Smooth muscle cell (in vitro differentiated cells): ENCODE data around the gene EPHB2. TPM values are rescaled to one million over a fixed set of nuclear protein-coding genes. Genes with fewer than 3 reads are reported as not detected.

Experiments used
- DNase-seq: peaks from one replicate; lab custom pipeline; 2025; ENCODE audit not compliant: unreplicated experiment; lab: John Stamatoyannopoulos, UW
- H2AFZ ChIP-seq: fragments of 200-600 bp; sonication (generic); 2 replicates; pipeline ENCODE4 v1.6.0; 2016; ENCODE audit warnings: antibody characterized with exemption, low read depth, mild to moderate bottlenecking
- H3F3A ChIP-seq: fragments of 200-600 bp; sonication (generic); 2 replicates; pipeline ENCODE4 v1.6.0; 2017; ENCODE audit warnings: antibody characterized with exemption, low read depth
- H3K27ac ChIP-seq: fragments of 200-600 bp; sonication (generic); 2 replicates; pipeline ENCODE4 v1.5.1; 2016; ENCODE audit warnings: low read depth, mild to moderate bottlenecking
- H3K27me3 ChIP-seq: fragments of 200-600 bp; sonication (generic); 2 replicates; pipeline ENCODE4 v1.6.1; 2016; ENCODE audit warnings: low read depth, mild to moderate bottlenecking
- H3K36me3 ChIP-seq: fragments of 200-600 bp; sonication (generic); 2 replicates; pipeline ENCODE4 v1.5.1; 2016; ENCODE audit warnings: low read depth
- H3K4me1 ChIP-seq: fragments of 200-600 bp; sonication (generic); 2 replicates; pipeline ENCODE4 v1.5.1; 2016; ENCODE audit warnings: low read depth
- H3K4me2 ChIP-seq: fragments of 200-600 bp; sonication (generic); 2 replicates; pipeline ENCODE4 v1.6.0; 2016; ENCODE audit warnings: mild to moderate bottlenecking
- H3K4me3 ChIP-seq: fragments of 200-600 bp; sonication (generic); 2 replicates; pipeline ENCODE4 v1.5.1; 2016; ENCODE audit warnings: mild to moderate bottlenecking
- H3K79me2 ChIP-seq: fragments of 200-600 bp; sonication (generic); 2 replicates; pipeline ENCODE4 v1.6.0; 2016; ENCODE audit warnings: low read depth, mild to moderate bottlenecking
- H3K9ac ChIP-seq: fragments of 200-600 bp; sonication (generic); 2 replicates; pipeline ENCODE4 v1.6.0; 2016; ENCODE audit warnings: low read depth
- H3K9me3 ChIP-seq: fragments of 200-600 bp; sonication (generic); replicated peaks from 2 replicates; pipeline ENCODE4 v1.5.1; 2016; ENCODE audit warnings: low read depth
- H4K20me1 ChIP-seq: fragments of 200-600 bp; sonication (generic); 2 replicates; pipeline ENCODE4 v1.6.0; 2016; ENCODE audit warnings: low read depth
- CTCF ChIP-seq: fragments of 200-600 bp; sonication (generic); IDR thresholded peaks from 2 replicates; pipeline ENCODE4 v1.5.1; 2017; ENCODE audit warnings: borderline replicate concordance, mild to moderate bottlenecking, antibody characterized with exemption; ENCODE audit not compliant: insufficient read depth, poor library complexity, severe bottlenecking
- WGBS: methylation state at CpG from one replicate; pipeline ENCODE4 v1.1.7; 2016; ENCODE audit warnings: low lambda C conversion rate; 5-methylcytosine and 5-hydroxymethylcytosine counted together
- polyA plus RNA-seq: library from polyadenylated mRNA; unstranded; fragments of >200 nt; fragmentation: Nextera tagmentation; extraction: Ambion mirVana; gene quantifications from 2 replicates; pipeline ENCODE4 v1.2.1, GENCODE V29; 2016
- total RNA-seq: library from RNA; depleted of rRNA; stranded (reverse); fragments of >200 nt; gene quantifications from 2 replicates; pipeline ENCODE4 v1.2.3, GENCODE V29; 2014

The EPHB2 gene
- total and polyA plus RNA-seq, 2 experiments from 2014 or later, result 1.1 to 6.7 TPM

DNA sequence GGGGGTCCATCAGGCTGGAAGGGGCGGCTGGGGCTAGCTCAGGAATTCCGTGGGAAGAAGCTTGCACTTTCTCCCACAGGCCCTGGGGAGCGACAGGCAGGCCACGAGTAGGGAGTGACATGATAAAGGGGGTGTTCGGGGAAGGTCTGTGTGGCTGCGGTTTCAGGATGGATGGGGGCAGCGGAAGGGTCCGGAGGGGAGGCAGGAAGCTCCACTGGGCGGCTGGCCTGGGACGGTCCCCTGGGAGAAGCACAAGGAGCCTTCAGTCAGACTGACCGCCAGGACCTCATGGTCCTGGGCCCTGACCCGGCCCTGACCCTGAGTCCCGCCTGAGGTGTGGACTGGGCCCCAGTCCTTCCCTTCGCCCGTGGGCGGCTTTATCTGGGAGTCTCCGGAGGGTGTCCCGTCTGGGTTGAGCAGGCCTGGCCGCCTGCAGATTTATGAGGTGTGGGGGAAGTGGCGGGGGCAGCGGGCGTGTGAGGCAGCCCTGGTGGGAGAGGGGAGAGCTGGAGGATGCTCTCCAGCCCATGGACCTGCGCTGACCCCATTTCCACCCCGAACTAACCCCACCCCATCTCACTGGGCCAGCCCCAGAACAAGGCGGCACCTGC is 45.6 kb downstream of the EPHB2 start:
- 41% methylated on average over 25 of the region's 25 CpGs for WGBS
- TF ChIP-seq CTCF, result no peak
- Histone ChIP-seq H3F3A (no peaks in the 10 kb centered on the region), H3K79me2 (no peaks in the 10 kb centered on the region), H3K9ac (no peak overlapping the region), H3K4me3 (no peak overlapping the region), H3K27ac (no peak overlapping the region), H3K4me2 (no peak overlapping the region), H3K27me3 (peaks cover 40% of the 10 kb centered on the region), H3K4me1 (no peaks in the 10 kb centered on the region), H4K20me1 (no peaks in the 10 kb centered on the region), H2AFZ (no peak overlapping the region), H3K9me3 (no peaks in the 10 kb centered on the region), H3K36me3 (no peaks in the 10 kb centered on the region)
- no peak for DNase-seq

DNA sequence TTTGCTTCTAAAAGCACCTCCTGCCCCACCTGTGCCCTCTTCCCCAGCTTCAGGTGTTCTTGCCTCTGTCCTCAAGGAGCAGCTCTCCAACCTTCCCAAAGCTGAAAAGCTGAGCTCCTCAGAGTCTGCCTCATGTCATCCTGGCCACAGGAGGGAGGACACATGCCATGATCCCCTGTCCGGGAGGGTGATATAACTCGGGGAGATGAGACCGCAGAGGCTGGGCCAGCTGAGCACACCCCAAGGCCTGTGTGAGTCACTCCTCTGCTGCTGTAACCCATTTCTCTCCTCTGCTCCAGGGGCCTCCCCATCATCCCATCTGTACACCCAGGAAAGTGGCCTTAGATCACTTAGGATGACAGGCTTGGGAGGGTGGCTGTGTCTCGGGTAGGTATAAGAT is 49.8 kb downstream of the EPHB2 start:
- H3K27ac ChIP-seq, result no peak overlapping the region
- H4K20me1 ChIP-seq, result no peaks in the 10 kb centered on the region
- H3K4me1 ChIP-seq, result no peaks in the 10 kb centered on the region
- H3F3A ChIP-seq, result no peaks in the 10 kb centered on the region
- no peak overlapping the region for H2AFZ ChIP-seq
- H3K27me3 ChIP-seq, result peaks cover 55% of the 10 kb centered on the region
- no peak for DNase-seq
- H3K36me3 ChIP-seq, result no peaks in the 10 kb centered on the region
- H3K9me3 ChIP-seq, result no peaks in the 10 kb centered on the region
- no peak overlapping the region for H3K9ac ChIP-seq
- no peak overlapping the region for H3K4me2 ChIP-seq
- 68% methylated on average over 4 of the region's 4 CpGs for WGBS
- no peaks in the 10 kb centered on the region for H3K79me2 ChIP-seq
- TF ChIP-seq CTCF, result no peak
- no peak overlapping the region for H3K4me3 ChIP-seq

- H3K27ac ChIP-seq, result no peak overlapping the region
- no peaks in the 10 kb centered on the region for H3K36me3 ChIP-seq
- no peak for DNase-seq
- WGBS, result 90% methylated on average over 6 of the region's 6 CpGs
- no peak overlapping the region for H3K9ac ChIP-seq
- no peak overlapping the region for H3K4me3 ChIP-seq
- no peaks in the 10 kb centered on the region for H4K20me1 ChIP-seq
- peaks cover 49% of the 10 kb centered on the region for H3K27me3 ChIP-seq
- no peak overlapping the region for H2AFZ ChIP-seq
- no peak overlapping the region for H3K4me2 ChIP-seq
- no peak for TF ChIP-seq CTCF
- no peaks in the 10 kb centered on the region for H3K4me1 ChIP-seq
- no peaks in the 10 kb centered on the region for H3K9me3 ChIP-seq
- no peaks in the 10 kb centered on the region for H3K79me2 ChIP-seq
- no peaks in the 10 kb centered on the region for H3F3A ChIP-seq
Measured at GRCh38 chr1:22761101-22761500, 50.5 kb downstream of the EPHB2 start.

- no peaks in the 10 kb centered on the region for H3K79me2 ChIP-seq
- H3K4me2 ChIP-seq, result no peak overlapping the region
- no peaks in the 10 kb centered on the region for H4K20me1 ChIP-seq
- no peak for DNase-seq
- H3K4me1 ChIP-seq, result no peaks in the 10 kb centered on the region
- no peak for TF ChIP-seq CTCF
- H3F3A ChIP-seq, result no peaks in the 10 kb centered on the region
- H3K27ac ChIP-seq, result no peak overlapping the region
- no peaks in the 10 kb centered on the region for H3K9me3 ChIP-seq
- H3K27me3 ChIP-seq, result peaks cover 52% of the 10 kb centered on the region
- no peak overlapping the region for H3K9ac ChIP-seq
- 94% methylated on average over 13 of the region's 13 CpGs for WGBS
- no peak overlapping the region for H2AFZ ChIP-seq
- no peaks in the 10 kb centered on the region for H3K36me3 ChIP-seq
- no peak overlapping the region for H3K4me3 ChIP-seq
Measured at GRCh38 chr1:22761821-22762220, 51.2 kb downstream of the EPHB2 start.
